HG02571 (cell line): ENCODE data around the gene ZNF225.
"Not testable (repeated sequence)": the region's sequence is repeated elsewhere in the genome, so short reads cannot be mapped to it uniquely, and the experiment has no call there.

ENCODE experiments used
- ATAC-seq: cut with Tn5 transposase; IDR thresholded peaks from one replicate; pipeline ENCODE4 v1.9.1; 2021; ENCODE audit warnings: mild to moderate bottlenecking, moderate library complexity; ENCODE audit not compliant: unreplicated experiment

The ZNF225 gene

GRCh38 chr19:44156475-44156874 is 43.3 kb downstream of the ZNF225 start:
- ATAC-seq: no peak

DNA sequence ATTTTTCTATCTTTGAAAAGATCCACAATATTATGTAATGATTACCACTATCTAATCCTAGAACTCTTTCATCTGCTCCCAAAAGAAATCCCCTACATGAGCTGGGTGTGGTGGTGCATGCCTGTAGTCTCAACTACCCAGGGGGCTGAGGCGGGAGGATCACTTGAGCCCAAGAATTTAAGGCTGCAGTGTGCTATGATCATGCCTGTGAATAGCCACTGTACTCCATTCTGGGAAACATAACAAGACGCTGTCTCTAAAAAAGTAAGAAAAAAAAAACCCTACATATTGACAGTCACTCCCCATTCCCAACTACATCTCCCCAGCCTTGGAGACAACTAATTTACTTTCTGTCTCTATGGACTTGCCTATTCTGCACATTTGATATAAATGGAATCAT is 50.6 kb downstream of the ZNF225 start:
- ATAC-seq: no peak

DNA sequence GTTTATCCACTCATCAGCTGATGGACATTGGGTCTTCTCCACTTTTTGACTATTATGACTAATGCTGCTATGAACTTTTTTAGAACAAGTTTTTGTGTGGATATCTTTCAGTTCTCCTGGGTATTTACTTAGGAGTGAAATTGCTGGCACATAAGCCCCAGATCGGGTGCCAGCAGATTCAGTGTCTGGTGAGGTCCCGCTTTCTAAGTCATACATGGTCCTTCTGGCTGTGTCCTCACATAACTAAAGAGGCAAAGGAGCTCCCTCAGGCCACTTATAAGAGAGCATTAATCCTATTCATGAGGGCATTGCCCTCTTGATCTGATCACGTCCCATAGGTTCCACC is 51.1 kb downstream of the ZNF225 start:
- ATAC-seq: no peak

DNA sequence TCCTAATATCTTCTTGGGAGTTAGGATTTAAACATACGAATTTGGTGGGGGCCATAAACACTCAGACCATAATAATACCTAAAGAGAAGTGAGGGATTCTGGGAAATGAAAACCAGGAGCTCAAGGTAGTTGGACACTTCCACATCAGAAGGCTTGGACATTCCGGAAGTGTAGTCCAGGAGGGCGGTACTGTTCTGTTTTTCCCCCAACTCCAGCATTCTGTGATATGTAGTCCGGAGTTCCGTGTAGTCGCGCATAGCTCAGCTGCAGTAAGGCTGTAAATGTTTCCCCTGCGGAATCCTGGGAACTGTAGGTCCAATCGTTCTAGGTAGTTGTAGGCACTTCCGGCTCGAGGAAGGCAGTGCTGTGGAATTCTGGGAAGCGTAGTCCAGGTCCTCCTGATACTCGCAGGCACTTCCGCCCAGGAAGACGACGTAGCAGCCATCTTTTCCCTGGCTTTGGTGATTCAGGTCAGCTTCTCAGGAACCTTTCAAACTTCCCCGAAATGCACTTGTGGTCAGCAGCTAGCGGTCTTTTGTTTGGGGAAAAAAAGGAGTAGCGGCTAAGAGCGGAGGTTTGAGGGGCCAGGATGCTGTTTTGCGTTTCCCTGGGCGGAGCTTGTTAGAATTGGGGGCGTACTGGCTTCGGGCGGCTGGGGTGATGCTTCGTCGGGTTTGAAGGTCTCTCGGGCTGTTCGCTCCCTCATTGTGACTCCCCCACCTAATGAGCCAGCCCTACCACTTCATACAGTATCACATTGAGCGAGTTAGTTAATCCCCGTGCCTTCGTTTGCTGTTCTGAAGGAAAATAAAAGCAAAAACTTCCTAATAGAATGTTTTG is 51.7 kb downstream of the ZNF225 start, which contains the start of gene ZNF226:
ZNF226 (plus strand) TSS at position 428 of the 840 bp plus-strand sequence. CDS start 4,981 bp downstream, outside the sequence.
- ATAC-seq: peak; percentile 92

DNA sequence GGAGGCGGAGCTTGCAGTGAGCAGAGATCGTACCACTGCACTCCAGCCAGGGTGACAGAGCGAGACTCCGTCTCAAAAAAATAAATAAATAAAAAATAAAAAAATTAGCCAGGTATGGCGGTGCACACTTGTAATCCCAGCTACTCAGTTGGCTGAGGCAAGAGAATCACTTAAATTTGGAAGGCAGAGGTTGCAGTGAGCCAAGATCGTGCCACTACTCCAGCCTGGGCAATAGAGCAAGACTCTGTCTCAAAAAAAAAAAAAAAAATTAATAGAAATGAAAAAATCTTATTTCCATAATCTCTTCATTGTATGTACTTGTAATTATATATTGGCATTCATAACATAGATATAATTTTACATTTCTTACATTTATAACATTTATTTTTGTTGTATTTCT is 57.5 kb downstream of the ZNF225 start:
- ATAC-seq: not testable (repeated sequence)

DNA sequence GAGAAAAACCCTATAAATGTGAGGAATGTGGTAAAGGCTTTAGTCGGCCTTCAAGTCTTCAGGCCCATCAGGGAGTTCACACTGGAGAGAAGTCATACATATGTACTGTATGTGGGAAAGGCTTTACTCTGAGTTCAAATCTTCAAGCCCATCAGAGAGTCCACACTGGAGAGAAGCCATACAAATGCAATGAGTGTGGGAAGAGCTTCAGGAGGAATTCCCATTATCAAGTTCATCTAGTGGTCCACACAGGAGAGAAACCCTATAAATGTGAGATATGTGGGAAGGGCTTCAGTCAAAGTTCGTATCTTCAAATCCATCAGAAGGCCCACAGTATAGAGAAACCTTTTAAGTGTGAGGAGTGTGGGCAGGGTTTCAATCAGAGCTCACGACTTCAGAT is 63.4 kb downstream of the ZNF225 start:
- no peak for ATAC-seq

- ATAC-seq: no peak
Observed at GRCh38 chr19:44180968-44181367, 67.8 kb downstream of the ZNF225 start.

- no peak for ATAC-seq
Observed at GRCh38 chr19:44182145-44182544, 68.9 kb downstream of the ZNF225 start.
